Esophagus squamous epithelium (tissue), 4 donors: ENCODE data around the gene TAP1.

Experiments used
- CTCF ChIP-seq, 6 experiments: fragments of 450-650 bp in 4 of 6; fragments of 200-600 bp in 2 of 6; sonication (generic) in 2 of 6; IDR thresholded peaks; one replicate each; pipeline ENCODE4 v1.5.1; 2016 to 2019; ENCODE audit warnings: antibody characterized with exemption in 6 of 6, mild to moderate bottlenecking in 4 of 6, moderate library complexity in 4 of 6
- POLR2A ChIP-seq, 4 donors: fragments of 450-650 bp; IDR thresholded peaks; one replicate each; pipeline ENCODE4 v1.6.1; 2017; ENCODE audit warnings: antibody characterized with exemption in 4 of 4, mild to moderate bottlenecking in 4 of 4, moderate library complexity in 3 of 4

DNA sequence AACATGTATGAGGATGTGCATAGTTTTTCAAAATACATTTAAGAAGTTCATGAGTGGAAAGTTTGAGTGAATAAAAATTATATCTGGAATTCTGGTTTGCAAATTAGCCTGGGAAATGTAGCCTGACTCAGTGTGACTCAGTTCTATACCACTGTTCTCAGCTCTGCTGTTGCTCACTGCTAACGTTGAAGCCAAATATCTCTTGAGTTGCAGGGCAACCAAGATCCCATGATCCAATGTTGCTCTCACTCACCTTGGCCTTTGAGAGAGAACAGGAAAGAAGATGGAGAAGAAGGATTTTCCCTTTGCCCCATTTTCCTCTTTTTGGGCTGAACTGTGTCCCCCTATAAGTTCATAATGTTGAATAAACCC, 29.4 kb upstream of the TAP1 start:
- TF ChIP-seq POLR2A (IDR thresholded peaks at IDR 0.05): no peak
- TF ChIP-seq CTCF (IDR thresholded peaks at IDR 0.05): no peak
